Suprapubic skin (tissue), 4 donors: ENCODE data around the gene CYP26B1. TPM values are rescaled to one million over a fixed set of nuclear protein-coding genes. Genes with fewer than 3 reads are reported as not detected.

Experiments
- DNase-seq, 2 donors: peaks; one replicate each; pipeline ENCODE4 v3.0.0-alpha.2; 2019; ENCODE audit warnings: low spot score in 2 of 2
- H3K27ac ChIP-seq: fragments of 200-600 bp; sonication (generic); one replicate; pipeline ENCODE4 v1.5.1; 2019
- H3K27me3 ChIP-seq: fragments of 200-600 bp; sonication (generic); one replicate; pipeline ENCODE4 v1.5.1; 2019
- H3K36me3 ChIP-seq: fragments of 200-600 bp; sonication (generic); one replicate; pipeline ENCODE4 v1.5.1; 2019
- H3K4me1 ChIP-seq: fragments of 200-600 bp; sonication (generic); one replicate; pipeline ENCODE4 v1.5.1; 2019
- H3K4me3 ChIP-seq: fragments of 200-600 bp; sonication (generic); one replicate; pipeline ENCODE4 v1.5.1; 2019; ENCODE audit warnings: mild to moderate bottlenecking
- H3K9me3 ChIP-seq: fragments of 200-600 bp; sonication (generic); one replicate; pipeline ENCODE4 v1.5.1; 2019
- EP300 ChIP-seq: sonication (generic); formaldehyde crosslinking; IDR thresholded peaks from one replicate; pipeline ENCODE4 v1.6.1; 2017; ENCODE audit warnings: antibody characterized with exemption
- POLR2A ChIP-seq, 2 donors: fragments of 450-650 bp; IDR thresholded peaks; one replicate each; pipeline ENCODE4 v1.6.1; 2017; ENCODE audit warnings: antibody characterized with exemption in 2 of 2, mild to moderate bottlenecking in 2 of 2, moderate library complexity in 2 of 2
- POLR2AphosphoS5 ChIP-seq, 3 donors: sonication (generic); formaldehyde crosslinking; IDR thresholded peaks; one replicate each; pipeline ENCODE4 v1.6.1; 2017; ENCODE audit warnings: antibody characterized with exemption in 3 of 3
- WGBS: methylation state at CpG from one replicate; pipeline ENCODE4 v1.1.5; 2018; 5-methylcytosine and 5-hydroxymethylcytosine counted together
- total RNA-seq, 4 donors: library from RNA; depleted of rRNA; stranded (reverse); fragments of >200 nt; gene quantifications; one replicate each; pipeline ENCODE4 v1.1.0, GENCODE V29; 2016
- TF ChIP-seq, protein P1 (sequence below), 2 donors: fragments of 200-600 bp in 1 of 2; fragments of 450-650 bp in 1 of 2; sonication (generic) in 1 of 2; IDR thresholded peaks; one replicate each; pipeline ENCODE4 v1.5.1; 2016 to 2019; ENCODE audit warnings: antibody characterized with exemption in 2 of 2, mild to moderate bottlenecking in 1 of 2, moderate library complexity in 1 of 2

Gene CYP26B1
- total RNA-seq, 4 donors from 2014 or later, result 53.3 to 83.3 (median 67.7) TPM

DNA sequence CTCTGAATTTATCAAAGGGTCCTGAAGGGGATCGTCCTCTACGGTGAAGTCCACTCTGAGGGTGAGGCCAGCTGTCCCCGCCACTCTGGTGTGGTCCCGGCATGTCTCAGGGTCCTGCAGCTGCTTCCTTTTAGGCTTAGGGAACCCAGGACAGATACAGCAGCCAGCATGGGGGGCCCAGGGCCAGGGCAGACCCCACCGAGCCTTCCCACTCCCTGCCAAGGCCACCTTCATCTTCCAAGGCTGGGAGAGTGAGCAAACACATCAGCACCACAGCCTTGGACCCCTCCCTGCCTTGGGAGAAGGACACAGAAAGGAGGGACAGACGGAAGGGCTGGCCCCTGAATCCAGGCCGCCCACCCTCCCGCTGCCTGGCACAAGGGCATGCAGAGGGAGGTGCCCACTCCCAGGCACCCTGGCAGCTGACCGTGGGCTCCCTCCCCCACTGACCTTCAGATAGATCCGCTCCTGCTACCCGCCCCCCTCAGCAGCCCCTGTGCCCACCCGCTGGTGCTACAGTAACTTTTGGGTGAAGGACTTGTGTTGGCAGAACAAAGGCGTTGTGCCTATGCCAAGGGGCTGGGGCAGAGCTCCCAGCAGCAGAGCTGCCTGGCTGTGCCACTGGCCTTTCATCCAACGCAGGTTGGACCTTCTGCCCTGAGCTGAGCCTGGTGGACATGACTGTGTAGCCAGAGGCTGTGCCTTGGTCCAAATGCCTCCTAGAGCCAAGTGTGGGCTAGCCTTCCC is 7.6 kb downstream of the CYP26B1 start:
- Histone ChIP-seq H3K4me3 (no peak overlapping the region), H3K9me3 (no peaks in the 10 kb centered on the region), H3K27ac (no peak overlapping the region), H3K4me1 (peaks cover 51% of the 10 kb centered on the region), H3K36me3 (peaks cover 1% of the 10 kb centered on the region), H3K27me3 (peaks cover 15% of the 10 kb centered on the region)
- WGBS, result 92% methylated on average over 8 of the region's 14 CpGs
- no peak for TF ChIP-seq POLR2A (IDR thresholded peaks at IDR 0.05)
- no peak for TF ChIP-seq POLR2AphosphoS5 (IDR thresholded peaks at IDR 0.05)
- TF ChIP-seq EP300, result no peak
- TF ChIP-seq, protein P1, sequence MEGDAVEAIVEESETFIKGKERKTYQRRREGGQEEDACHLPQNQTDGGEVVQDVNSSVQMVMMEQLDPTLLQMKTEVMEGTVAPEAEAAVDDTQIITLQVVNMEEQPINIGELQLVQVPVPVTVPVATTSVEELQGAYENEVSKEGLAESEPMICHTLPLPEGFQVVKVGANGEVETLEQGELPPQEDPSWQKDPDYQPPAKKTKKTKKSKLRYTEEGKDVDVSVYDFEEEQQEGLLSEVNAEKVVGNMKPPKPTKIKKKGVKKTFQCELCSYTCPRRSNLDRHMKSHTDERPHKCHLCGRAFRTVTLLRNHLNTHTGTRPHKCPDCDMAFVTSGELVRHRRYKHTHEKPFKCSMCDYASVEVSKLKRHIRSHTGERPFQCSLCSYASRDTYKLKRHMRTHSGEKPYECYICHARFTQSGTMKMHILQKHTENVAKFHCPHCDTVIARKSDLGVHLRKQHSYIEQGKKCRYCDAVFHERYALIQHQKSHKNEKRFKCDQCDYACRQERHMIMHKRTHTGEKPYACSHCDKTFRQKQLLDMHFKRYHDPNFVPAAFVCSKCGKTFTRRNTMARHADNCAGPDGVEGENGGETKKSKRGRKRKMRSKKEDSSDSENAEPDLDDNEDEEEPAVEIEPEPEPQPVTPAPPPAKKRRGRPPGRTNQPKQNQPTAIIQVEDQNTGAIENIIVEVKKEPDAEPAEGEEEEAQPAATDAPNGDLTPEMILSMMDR (IDR thresholded peaks at IDR 0.05), result no peak
- DNase-seq, result peak; percentile 56 to 76

- DNase-seq, result peak; percentile 51 to 69
- Histone ChIP-seq H3K4me3 (no peak overlapping the region), H3K4me1 (peaks cover 45% of the 10 kb centered on the region), H3K36me3 (peaks cover 7% of the 10 kb centered on the region), H3K27ac (no peak overlapping the region), H3K9me3 (no peaks in the 10 kb centered on the region), H3K27me3 (peaks cover 9% of the 10 kb centered on the region)
- WGBS, result 80% methylated on average over 1 of the region's 8 CpGs
- no peak for TF ChIP-seq EP300
These were observed 8.2 kb downstream of the CYP26B1 start for GRCh38 chr2:72139471-72139873.

GRCh38 chr2:72138921-72139381 is 8.7 kb downstream of the CYP26B1 start:
- Histone ChIP-seq H3K27ac (no peak overlapping the region), H3K9me3 (no peaks in the 10 kb centered on the region), H3K36me3 (peaks cover 11% of the 10 kb centered on the region), H3K4me3 (no peak overlapping the region), H3K4me1 (peaks cover 40% of the 10 kb centered on the region), H3K27me3 (peaks cover 4% of the 10 kb centered on the region)
- peak; percentile 57 to 67 for DNase-seq
- no peak for TF ChIP-seq POLR2A (IDR thresholded peaks at IDR 0.05)
- 66% methylated on average over 8 of the region's 14 CpGs for WGBS

DNA sequence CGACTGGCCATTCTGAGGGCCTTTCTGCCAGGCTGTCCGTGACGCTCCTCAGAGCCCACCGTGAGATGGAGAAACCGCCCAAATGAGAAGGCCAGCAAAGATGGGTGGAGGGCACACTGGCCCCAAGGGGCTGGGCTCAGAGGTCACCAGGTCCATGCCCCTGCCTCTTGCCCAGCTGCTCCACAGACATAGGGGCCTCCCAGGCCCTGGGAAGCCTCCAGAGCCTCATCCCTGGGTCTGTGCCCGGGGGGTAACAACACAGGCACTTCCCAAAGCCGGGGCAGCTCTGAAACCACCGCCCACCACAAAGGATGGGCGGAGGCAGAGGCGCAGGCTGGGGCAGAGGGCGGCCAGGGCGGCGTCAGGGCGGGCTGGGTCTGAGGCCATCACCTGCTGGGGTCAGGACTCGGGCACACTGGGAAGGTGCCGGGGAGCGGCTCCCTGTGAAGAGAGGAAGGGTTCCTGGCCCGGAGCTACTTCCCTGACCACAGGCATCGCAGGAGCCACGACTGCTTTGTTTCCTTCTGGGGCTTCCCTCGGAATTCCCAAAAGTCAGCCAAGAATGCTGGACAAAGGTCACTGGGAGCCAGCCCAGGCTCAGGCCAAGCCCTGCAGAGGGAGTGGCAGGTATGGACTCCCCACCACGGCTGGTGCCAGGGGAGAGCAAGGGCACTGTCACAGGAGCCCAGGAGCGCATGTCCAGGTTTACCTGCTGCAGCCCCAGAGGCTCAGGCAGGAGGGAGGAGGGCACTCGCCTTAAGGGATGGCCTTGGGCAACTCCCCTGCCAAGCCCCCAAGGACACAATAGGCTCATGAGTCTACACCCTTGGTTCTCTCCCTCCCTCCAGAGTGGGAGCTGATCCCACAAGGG is 9.4 kb downstream of the CYP26B1 start:
- peaks cover 33% of the 10 kb centered on the region for H3K4me1 ChIP-seq
- DNase-seq, result peak; percentile 67 to 70
- no peaks in the 10 kb centered on the region for H3K27me3 ChIP-seq
- 64% methylated on average over 9 of the region's 24 CpGs for WGBS
- H3K9me3 ChIP-seq, result no peaks in the 10 kb centered on the region
- H3K4me3 ChIP-seq, result no peak overlapping the region
- no peak overlapping the region for H3K27ac ChIP-seq
- H3K36me3 ChIP-seq, result peaks cover 16% of the 10 kb centered on the region
- no peak for TF ChIP-seq POLR2A (IDR thresholded peaks at IDR 0.05)
- no peak for TF ChIP-seq POLR2AphosphoS5 (IDR thresholded peaks at IDR 0.05)
- TF ChIP-seq, protein P1 (IDR thresholded peaks at IDR 0.05), result no peak
- TF ChIP-seq EP300, result no peak

DNA sequence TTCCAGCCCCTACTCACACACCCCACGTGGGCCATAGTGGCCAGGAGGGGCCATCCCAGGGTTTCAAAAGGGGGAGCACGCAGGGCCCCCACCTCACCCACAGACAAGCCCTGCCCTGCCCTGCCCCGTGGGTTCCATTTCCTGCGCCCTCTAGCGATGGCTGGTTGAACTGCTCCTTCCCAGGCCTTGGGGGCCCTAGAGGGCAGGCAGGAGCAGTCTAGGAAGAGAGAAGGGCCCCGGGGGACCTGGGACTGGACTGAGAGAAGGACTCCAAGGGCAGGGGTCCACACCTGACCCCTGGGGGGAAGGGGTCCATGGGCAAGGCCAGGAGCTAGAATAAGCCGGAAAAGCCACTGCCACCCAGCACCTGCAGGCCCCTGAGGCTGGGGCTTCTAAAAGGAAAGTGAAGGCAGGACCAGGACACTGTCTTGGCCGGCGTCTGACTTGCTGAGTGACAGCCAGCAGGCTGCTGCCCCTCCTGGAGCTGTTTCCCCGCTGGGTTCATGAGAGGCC is 10.1 kb downstream of the CYP26B1 start:
- no peak overlapping the region for H3K4me3 ChIP-seq
- H3K36me3 ChIP-seq, result peaks cover 23% of the 10 kb centered on the region
- WGBS, result 30% methylated on average over 8 of the region's 10 CpGs
- no peaks in the 10 kb centered on the region for H3K27me3 ChIP-seq
- peak; percentile 72 to 78 for DNase-seq
- H3K4me1 ChIP-seq, result peaks cover 26% of the 10 kb centered on the region
- no peaks in the 10 kb centered on the region for H3K9me3 ChIP-seq
- TF ChIP-seq POLR2AphosphoS5 (IDR thresholded peaks at IDR 0.05), result no peak
- TF ChIP-seq EP300, result no peak
- TF ChIP-seq, protein P1 (IDR thresholded peaks at IDR 0.05), result peak; percentile 59 to 88
- H3K27ac ChIP-seq, result no peak overlapping the region
